C4-2B (cell line): ENCODE measurements around the gene ZBTB22.
A peak's percentile ranks its signal among the peaks of the same experiment; 100 is the strongest.
"Not testable (repeated sequence)": the region's sequence is repeated elsewhere in the genome, so short reads cannot be mapped to it uniquely, and the experiment has no call there.

ENCODE experiments used
- H3K27ac ChIP-seq: fragments of 450-650 bp; 2 replicates; pipeline ENCODE4 v1.5.1; 2017
- ZFX ChIP-seq: fragments of 450-650 bp; IDR thresholded peaks from 2 replicates; pipeline ENCODE4 v1.6.1; 2017
- TF ChIP-seq, protein P1 (sequence below): fragments of 450-650 bp; conservative IDR thresholded peaks from 2 replicates; pipeline ENCODE4 v1.5.1; 2017; ENCODE audit warnings: mild to moderate bottlenecking

ZBTB22 gene

DNA sequence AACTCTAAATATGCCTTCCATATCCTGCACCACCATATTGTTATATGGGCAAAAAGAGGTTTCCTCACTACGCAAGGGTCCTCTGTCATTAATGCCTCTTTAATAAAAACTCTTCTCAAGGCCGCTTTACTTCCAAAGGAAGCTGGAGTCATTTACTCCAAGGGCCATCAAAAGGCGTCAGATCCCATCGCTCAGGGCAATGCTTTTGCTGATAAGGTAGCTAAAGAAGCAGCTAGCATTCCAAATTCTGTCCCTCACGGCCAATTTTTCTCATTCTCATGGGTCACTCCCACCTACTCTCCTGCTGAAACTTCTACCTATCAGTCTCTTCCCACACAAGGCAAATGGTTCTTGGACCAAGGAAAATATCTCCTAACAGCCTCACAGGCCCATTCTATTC lies 30.3 kb upstream of the ZBTB22 start:
- H3K27ac ChIP-seq, result no peak overlapping the region
- TF ChIP-seq ZFX, result no peak
- TF ChIP-seq, protein P1, sequence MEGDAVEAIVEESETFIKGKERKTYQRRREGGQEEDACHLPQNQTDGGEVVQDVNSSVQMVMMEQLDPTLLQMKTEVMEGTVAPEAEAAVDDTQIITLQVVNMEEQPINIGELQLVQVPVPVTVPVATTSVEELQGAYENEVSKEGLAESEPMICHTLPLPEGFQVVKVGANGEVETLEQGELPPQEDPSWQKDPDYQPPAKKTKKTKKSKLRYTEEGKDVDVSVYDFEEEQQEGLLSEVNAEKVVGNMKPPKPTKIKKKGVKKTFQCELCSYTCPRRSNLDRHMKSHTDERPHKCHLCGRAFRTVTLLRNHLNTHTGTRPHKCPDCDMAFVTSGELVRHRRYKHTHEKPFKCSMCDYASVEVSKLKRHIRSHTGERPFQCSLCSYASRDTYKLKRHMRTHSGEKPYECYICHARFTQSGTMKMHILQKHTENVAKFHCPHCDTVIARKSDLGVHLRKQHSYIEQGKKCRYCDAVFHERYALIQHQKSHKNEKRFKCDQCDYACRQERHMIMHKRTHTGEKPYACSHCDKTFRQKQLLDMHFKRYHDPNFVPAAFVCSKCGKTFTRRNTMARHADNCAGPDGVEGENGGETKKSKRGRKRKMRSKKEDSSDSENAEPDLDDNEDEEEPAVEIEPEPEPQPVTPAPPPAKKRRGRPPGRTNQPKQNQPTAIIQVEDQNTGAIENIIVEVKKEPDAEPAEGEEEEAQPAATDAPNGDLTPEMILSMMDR, result no peak

DNA sequence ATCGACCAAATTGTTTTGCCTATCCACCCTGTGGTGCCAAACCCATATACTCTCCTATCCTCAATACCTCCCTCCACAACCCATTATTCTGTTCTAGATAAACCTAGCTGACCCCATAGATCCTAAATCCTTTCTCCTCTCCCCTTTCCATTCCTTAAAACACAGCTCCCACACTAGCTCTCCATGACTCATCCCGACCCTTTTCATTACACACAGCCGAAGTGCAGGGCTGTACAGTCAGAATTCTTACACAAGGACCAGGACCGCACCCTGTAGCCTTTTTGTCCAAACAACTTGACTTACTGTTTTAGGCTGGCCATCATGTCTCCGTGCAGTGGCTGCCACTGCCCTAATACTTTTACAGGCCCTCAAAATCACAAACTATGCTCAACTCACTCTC lies 29.4 kb upstream of the ZBTB22 start:
- not testable (repeated sequence) for H3K27ac ChIP-seq

DNA sequence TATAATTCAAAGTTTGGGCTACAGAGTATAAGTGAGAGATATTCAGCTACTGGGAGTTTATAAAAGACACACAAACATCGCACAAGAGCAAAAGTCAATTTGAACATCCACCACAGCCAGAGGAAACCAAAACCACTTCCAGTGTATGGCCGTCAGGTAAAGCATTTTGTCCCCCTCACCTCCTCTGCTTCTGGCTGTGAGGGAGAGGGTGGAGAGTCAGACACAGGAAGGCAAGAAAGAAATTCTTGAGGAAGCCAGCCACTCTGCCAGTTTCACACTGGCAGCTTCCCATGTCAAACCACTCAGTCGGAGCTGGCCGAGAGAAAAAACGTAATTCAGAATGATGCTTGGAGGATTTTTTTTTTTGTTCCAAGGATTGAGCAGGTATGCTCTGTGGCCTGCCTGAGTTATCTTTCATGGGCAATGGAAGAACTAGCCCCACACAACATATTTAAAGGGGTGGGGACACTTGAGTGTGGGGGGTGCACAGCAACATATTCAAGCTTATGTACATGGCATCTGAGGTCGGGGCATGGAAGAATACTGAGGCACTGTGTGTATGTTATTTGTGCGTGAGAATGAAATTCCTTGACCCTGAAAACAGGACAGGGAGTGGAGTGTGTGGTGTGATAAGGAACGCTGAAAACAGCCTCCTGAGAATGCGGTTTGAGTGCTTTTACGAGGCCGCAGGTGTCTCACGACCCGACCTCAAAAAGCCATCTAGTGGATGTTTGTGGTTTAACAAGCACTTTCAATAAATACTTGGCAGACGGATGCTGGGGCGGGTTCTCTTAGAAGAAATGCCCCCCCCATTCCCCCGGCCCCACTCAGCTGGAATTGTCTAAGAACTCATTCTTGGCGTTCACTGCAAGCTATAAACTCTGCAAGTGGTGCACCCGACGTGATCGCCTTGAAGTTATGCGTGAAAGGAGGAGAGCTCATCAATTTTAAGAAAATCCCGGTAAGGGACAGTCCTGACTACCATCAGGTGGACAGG lies 27.5 kb upstream of the ZBTB22 start:
- TF ChIP-seq, protein P1, result peak; percentile 82
- no peak for TF ChIP-seq ZFX
- no peak overlapping the region for H3K27ac ChIP-seq

DNA sequence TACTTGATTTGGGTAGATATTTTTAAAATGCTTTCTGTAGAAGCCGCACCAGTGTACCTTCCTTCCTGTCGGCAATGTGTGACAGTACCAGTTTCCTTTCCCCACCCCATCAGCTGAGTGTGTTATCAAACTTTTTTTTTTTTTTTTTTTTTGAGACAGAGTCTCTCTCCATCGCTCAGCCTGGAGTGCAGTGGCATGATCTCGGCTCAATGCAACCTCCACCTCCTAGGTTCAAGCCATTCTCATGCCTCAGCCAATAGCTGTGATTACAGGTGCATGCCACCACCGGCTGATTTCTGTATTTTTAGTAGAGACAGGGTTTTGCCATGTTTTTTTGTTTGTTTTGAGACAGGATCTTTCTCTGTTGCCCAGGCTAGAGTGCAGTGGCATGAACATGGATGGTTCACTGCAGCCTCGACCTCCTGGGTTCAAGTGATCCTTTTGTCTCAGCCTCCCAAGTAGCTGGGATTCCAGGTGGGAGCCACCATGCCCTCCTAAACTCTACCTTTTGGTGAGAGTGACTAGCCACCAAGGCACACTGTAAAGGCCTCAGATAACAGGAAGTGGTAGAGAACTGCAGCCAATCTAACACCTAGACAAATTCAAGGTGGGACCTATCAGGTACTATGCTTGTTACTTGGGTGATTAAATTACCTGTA lies 26.5 kb upstream of the ZBTB22 start:
- H3K27ac ChIP-seq, result no peak overlapping the region
- TF ChIP-seq, protein P1, result no peak
- no peak for TF ChIP-seq ZFX

DNA sequence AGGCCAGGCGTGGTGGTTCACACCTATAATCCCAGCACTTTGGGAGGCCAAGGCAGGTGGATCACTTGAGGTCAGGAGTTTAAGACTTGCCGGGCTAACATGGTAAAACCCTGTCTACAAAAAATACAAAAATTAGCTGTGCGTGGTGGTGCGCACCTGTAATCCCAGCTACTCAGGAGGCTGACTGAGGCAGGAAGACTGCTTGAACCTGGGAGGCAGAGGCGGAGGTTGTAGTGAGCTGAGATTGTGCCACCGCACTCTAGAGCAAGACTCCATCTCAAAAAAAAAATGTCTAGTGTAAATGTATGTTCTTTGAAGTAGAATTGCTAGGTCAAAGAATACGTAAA lies 26.0 kb upstream of the ZBTB22 start:
- not testable (repeated sequence) for H3K27ac ChIP-seq

DNA sequence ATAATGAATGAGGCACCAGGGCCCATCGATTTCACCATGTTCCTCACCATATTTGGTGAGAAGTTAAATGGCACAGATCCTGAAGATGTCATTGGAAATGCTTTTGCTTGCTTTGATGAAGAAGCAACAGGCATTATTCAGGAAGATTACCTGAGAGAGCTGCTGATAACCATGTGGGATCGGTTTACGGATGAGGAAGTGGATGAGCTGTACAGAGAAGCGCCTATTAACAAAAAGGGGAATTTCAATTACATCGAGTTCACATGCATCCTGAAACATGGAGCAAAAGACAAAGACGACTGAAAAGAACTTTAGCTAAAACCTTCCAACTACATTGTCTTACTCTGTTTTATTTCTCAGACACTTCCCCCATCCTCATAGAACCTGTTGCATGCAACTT lies 21.6 kb upstream of the ZBTB22 start:
- TF ChIP-seq, protein P1, result no peak
- TF ChIP-seq ZFX, result no peak
- H3K27ac ChIP-seq, result no peak overlapping the region

DNA sequence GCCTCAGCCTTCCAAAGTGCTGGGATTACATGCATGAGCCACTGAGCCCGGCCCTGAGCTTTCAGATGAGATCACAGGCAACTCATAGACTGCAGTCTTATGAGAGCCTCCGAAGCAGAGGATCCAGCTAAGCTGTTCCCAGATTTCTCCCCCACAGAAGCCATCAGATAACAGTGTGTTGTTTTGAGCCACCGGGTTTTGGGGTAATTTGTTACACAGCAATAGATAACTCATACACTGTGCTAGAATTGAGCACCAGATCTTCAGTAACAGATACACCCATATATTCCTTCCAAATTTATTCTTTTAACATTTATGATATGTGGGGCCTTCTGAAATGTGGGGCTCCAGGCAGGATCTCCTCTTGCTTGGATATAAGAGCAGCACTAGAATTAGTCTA lies 19.0 kb upstream of the ZBTB22 start:
- TF ChIP-seq, protein P1, result no peak
- TF ChIP-seq ZFX, result no peak
- no peak overlapping the region for H3K27ac ChIP-seq

DNA sequence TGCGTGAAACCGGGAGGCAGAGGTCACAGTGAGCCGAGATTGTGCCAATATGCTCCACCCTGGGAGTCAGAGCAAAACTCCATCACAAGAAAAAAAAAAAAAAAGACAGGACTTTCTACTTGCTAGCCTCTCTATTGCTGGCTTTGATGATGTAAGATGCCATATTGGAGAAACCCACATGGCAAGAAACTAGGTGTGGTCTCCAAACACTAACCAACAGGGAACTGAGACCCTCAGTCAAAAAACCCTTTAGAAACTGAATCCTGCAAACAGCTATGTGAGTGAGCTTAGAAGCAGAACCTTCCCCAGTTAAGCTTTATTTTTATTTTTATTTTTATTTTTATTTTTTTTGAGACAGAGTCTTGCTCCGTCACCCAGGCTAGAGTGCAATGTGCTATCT lies 18.4 kb upstream of the ZBTB22 start:
- TF ChIP-seq, protein P1, result no peak
- no peak for TF ChIP-seq ZFX
- H3K27ac ChIP-seq, result no peak overlapping the region
